Tibial nerve (tissue), 3 donors: Measurements from ENCODE around the gene PET100.

ENCODE experiments used
- CTCF ChIP-seq, 5 experiments: fragments of 200-600 bp in 3 of 5; fragments of 450-650 bp in 2 of 5; sonication (generic) in 3 of 5; IDR thresholded peaks; one replicate each; pipeline ENCODE4 v1.5.1; 2016 to 2019; ENCODE audit warnings: antibody characterized with exemption in 5 of 5, mild to moderate bottlenecking in 3 of 5, moderate library complexity in 2 of 5
- POLR2A ChIP-seq, 2 donors: fragments of 450-650 bp; IDR thresholded peaks; one replicate each; pipeline ENCODE4 v1.6.1; 2017; ENCODE audit warnings: antibody characterized with exemption in 2 of 2, mild to moderate bottlenecking in 2 of 2, moderate library complexity in 2 of 2

GRCh38 chr19:7598180-7598579 lies 31.4 kb upstream of the PET100 start:
- TF ChIP-seq CTCF (IDR thresholded peaks at IDR 0.05) (no peak), POLR2A (IDR thresholded peaks at IDR 0.05) (no peak)
